ENCODE results near the gene CDIP1. TPM values are rescaled to one million over a fixed set of nuclear protein-coding genes. Genes with fewer than 3 reads are reported as not detected.
"Not testable (repeated sequence)": the region's sequence is repeated elsewhere in the genome, so short reads cannot be mapped to it uniquely, and the experiment has no call there.

Gene CDIP1
- total RNA-seq, 4 donors from 2014 or later, result 9.9 to 18.4 (median 15.0) TPM

DNA sequence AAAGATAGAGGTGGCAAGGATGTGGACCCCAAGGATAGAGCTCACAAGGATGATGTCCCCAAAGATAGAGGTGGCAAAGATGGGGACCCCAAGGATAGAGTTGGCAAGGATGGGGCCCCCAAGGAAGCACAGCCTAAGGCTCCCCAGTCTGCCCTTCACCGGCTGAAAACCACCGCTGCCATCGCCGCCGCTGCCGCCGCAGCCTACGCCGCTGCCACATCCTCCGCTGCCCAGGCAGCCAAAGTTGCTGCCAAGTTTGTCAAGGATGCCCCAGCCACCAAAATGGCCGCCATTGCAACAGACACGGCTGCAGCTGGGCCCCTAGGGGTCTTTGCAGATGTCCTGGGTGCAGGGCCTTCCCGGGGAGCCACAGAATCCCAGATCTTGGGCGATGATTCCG lies 37.4 kb upstream of the CDIP1 start:
- TF ChIP-seq, protein P1, sequence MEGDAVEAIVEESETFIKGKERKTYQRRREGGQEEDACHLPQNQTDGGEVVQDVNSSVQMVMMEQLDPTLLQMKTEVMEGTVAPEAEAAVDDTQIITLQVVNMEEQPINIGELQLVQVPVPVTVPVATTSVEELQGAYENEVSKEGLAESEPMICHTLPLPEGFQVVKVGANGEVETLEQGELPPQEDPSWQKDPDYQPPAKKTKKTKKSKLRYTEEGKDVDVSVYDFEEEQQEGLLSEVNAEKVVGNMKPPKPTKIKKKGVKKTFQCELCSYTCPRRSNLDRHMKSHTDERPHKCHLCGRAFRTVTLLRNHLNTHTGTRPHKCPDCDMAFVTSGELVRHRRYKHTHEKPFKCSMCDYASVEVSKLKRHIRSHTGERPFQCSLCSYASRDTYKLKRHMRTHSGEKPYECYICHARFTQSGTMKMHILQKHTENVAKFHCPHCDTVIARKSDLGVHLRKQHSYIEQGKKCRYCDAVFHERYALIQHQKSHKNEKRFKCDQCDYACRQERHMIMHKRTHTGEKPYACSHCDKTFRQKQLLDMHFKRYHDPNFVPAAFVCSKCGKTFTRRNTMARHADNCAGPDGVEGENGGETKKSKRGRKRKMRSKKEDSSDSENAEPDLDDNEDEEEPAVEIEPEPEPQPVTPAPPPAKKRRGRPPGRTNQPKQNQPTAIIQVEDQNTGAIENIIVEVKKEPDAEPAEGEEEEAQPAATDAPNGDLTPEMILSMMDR (IDR thresholded peaks at IDR 0.05), result no peak
- TF ChIP-seq POLR2A (IDR thresholded peaks at IDR 0.05), result no peak
- WGBS, 2 donors, result 96 to 97% methylated on average over 12 to 14 of the region's 15 CpGs
- intact Hi-C loops (cut with DNase I; ENCODE audit: low total_unique reads), result no loop called here
- no peak overlapping the region for H3K4me3 ChIP-seq (ENCODE audit: low read depth, poor library complexity, severe bottlenecking)
- no peak for DNase-seq (ENCODE audit: low spot score in 2 of 2)

DNA sequence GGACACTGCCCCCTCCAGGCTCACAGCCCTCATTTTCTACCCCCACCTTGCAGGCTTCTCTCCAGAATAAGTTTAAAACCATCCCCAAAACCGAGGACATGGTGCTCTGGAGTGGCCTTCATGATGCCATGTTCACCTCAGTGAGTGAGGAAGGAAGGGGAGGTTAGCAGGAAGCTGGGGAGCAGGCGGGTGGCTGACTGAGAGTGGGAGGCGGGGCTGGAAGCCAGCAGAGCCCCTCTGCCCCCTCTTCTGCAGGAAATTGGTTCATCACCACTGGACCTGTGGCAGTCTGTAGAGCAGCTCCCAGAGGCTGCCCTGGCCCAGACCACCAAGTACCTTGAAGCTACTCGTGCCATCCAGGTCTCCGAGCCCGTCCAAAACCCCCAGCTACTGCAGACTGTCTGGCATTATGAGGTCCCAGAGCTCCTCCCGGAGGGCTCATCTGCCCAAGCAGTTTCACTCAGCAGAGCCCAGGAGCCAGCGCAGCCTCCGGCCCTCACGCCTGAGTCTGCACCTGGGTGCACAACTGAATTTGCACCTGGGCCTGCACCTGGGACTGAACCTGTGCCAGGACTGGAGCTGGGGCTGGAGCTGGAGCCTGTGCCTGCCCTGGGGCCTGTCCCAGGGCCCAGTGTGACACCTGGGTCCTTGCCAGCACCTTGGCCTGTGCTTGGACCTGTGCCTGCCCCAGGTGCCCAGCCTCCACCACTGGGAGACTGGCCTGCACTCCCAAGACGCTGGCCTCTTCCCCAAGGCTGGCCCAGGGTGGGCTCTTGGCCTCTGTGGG lies 36.5 kb upstream of the CDIP1 start:
- intact Hi-C loops (cut with DNase I; ENCODE audit: low total_unique reads), result no loop called here
- DNase-seq (ENCODE audit: low spot score in 2 of 2), result no peak
- H3K4me3 ChIP-seq (ENCODE audit: low read depth, poor library complexity, severe bottlenecking), result no peak overlapping the region
- TF ChIP-seq, protein P1 (IDR thresholded peaks at IDR 0.05), result no peak
- no peak for TF ChIP-seq POLR2A (IDR thresholded peaks at IDR 0.05)
- WGBS, 2 donors, result 69 to 79% methylated on average over 10 to 11 of the region's 11 CpGs

GRCh38 chr16:4573926-4574325 lies 35.4 kb upstream of the CDIP1 start:
- H3K4me3 ChIP-seq (ENCODE audit: low read depth, poor library complexity, severe bottlenecking); DNase-seq (ENCODE audit: low spot score in 2 of 2); intact Hi-C loops (cut with DNase I; ENCODE audit: low total_unique reads): not testable (repeated sequence)
- WGBS, 2 donors, result 71 to 82% methylated on average over 7 of the region's 7 CpGs

GRCh38 chr16:4572715-4573114 lies 34.1 kb upstream of the CDIP1 start:
- intact Hi-C loops (cut with DNase I; ENCODE audit: low total_unique reads), result no loop called here
- TF ChIP-seq, protein P1 (IDR thresholded peaks at IDR 0.05), result no peak
- TF ChIP-seq POLR2A (IDR thresholded peaks at IDR 0.05), result no peak
- DNase-seq (ENCODE audit: low spot score in 2 of 2), result no peak
- 52 to 60% methylated on average over 4 of the region's 4 CpGs for WGBS, 2 donors
- H3K4me3 ChIP-seq (ENCODE audit: low read depth, poor library complexity, severe bottlenecking), result no peak overlapping the region

DNA sequence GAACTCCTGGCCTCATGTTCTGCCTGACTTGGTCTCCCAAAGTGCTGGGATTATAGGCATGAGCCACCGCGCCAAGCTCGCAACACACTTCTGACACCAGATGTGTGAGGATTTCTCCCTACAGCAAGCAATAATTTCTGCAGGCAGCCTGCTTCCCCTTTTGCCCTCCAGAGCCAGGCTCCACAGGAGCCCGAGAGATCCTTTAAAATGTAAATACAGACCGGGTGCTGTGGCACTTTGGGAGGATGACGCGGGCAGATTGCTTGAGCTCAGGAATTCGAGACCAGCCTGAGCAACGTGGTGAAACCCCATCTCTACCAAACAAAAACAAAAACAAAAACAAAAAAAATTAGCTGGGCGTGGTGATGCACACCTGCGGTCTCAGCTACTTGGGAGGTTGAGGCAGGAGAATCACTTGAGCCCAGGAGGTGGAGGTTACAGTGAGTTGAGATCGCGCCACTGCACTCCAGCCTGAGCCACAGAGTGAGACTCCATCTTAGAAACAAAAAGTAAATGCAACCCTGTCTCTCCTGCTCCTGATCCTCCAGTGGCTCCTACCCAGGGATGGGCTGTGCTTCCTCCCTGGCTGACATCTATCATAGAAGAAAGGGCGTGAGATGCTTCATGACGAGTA lies 32.2 kb upstream of the CDIP1 start:
- DNase-seq (ENCODE audit: low spot score in 2 of 2), result no peak
- no peak overlapping the region for H3K4me3 ChIP-seq (ENCODE audit: low read depth, poor library complexity, severe bottlenecking)
- TF ChIP-seq POLR2A (IDR thresholded peaks at IDR 0.05), result no peak
- TF ChIP-seq, protein P1 (IDR thresholded peaks at IDR 0.05), result no peak
- 78 to 79% methylated on average over 15 of the region's 15 CpGs for WGBS, 2 donors
- intact Hi-C loops (cut with DNase I; ENCODE audit: low total_unique reads), result no loop called here

DNA sequence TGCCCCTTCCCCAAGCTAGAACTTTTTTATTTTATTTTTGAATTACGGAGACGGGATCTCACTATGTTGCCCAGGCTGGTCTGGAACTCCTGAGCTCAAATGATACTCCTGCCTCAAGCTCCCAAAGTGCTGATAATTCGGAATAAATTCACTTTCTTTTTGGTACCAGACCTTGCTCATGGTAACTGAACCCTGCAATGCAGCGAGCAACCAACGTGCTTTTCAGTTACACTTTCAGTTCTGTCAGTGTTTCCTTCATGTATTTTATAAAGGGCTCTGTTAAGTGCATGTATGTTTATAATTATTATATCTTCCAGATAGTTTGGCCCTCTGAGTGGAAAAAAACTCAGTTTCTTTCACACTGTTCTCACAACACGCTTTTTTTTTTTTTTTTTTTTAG lies 31.5 kb upstream of the CDIP1 start:
- TF ChIP-seq, protein P1 (IDR thresholded peaks at IDR 0.05), result no peak
- WGBS, 2 donors, result 76 to 77% methylated on average over 6 of the region's 6 CpGs
- H3K4me3 ChIP-seq (ENCODE audit: low read depth, poor library complexity, severe bottlenecking), result no peak overlapping the region
- no peak for DNase-seq (ENCODE audit: low spot score in 2 of 2)
- intact Hi-C loops (cut with DNase I; ENCODE audit: low total_unique reads), result no loop called here
